Cardiac muscle cell (in vitro differentiated cells and primary cell): ENCODE data around the gene MVP. TPM values are rescaled to one million over a fixed set of nuclear protein-coding genes. Genes with fewer than 3 reads are reported as not detected.

Experiments
- DNase-seq, 2 donors: peaks; one replicate each; pipeline versions ENCODE4 v3.0.0 to v3.0.0-alpha.2; 2010 to 2017; ENCODE audit warnings: low read depth in 1 of 2, low spot score in 1 of 2
- H3K27ac ChIP-seq: fragments of 200-600 bp; sonication (generic); 2 replicates; pipeline ENCODE4 v1.5.1; 2016
- H3K27me3 ChIP-seq: fragments of 200-600 bp; sonication (generic); 2 replicates; pipeline ENCODE4 v1.6.0; 2016; ENCODE audit warnings: control low read depth
- H3K36me3 ChIP-seq: fragments of 200-600 bp; sonication (generic); 2 replicates; pipeline ENCODE4 v1.5.1; 2016; ENCODE audit warnings: control low read depth
- H3K4me1 ChIP-seq: fragments of 200-600 bp; sonication (generic); 2 replicates; pipeline ENCODE4 v1.8.1; 2017; ENCODE audit warnings: low read depth, mild to moderate bottlenecking, mixed run types
- H3K4me3 ChIP-seq: fragments of 200-600 bp; sonication (generic); 2 replicates; pipeline ENCODE4 v1.5.1; 2016; ENCODE audit warnings: mild to moderate bottlenecking
- H3K9me3 ChIP-seq: fragments of 200-600 bp; sonication (generic); 2 replicates; pipeline ENCODE4 v1.5.1; 2017; ENCODE audit warnings: low read depth, mild to moderate bottlenecking, control low read depth
- polyA plus RNA-seq: library from polyadenylated mRNA; unstranded; fragments of >200 nt; fragmentation: Nextera tagmentation; extraction: Ambion mirVana; gene quantifications from 2 replicates; pipeline ENCODE4 v1.2.1, GENCODE V29; 2016
- total RNA-seq: library from RNA; depleted of rRNA; stranded (reverse); fragments of >200 nt; gene quantifications from 2 replicates; pipeline ENCODE4 v1.2.3, GENCODE V29; 2016
- TF ChIP-seq, protein P1 (sequence below): IDR thresholded peaks from 2 replicates; pipeline ENCODE4 v1.5.1; 2012; ENCODE audit warnings: low read depth, mild to moderate bottlenecking, low read length

Gene MVP
- total and polyA plus RNA-seq, 2 experiments from 2014 or later: 9.3 to 25.0 TPM

DNA sequence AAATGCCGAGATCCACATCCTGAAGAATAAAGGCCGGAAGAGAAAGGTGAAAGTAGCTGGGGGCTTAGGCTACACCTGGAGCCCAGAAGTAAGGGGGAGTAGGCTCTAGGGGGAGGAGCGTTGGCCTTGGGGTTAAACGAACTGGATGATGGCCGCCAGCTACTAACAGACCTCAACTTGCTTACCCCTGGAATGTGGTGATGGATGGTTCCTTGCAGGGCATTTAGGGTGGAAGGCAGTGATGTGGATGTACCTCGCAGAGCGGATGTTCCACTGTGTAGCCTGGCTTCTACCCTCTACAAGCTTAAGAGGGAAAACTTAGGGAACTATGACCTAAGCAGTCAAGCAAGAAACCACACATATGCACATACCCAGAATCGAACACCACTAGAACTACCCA is 16.2 kb upstream of the MVP start:
- Histone ChIP-seq H3K9me3 (no peaks in the 10 kb centered on the region), H3K4me1 (peaks cover 17% of the 10 kb centered on the region), H3K36me3 (peaks cover 28% of the 10 kb centered on the region), H3K27ac (peak overlapping the region; percentile 91), H3K4me3 (no peak overlapping the region), H3K27me3 (no peaks in the 10 kb centered on the region)
- DNase-seq: no peak
- TF ChIP-seq, protein P1, sequence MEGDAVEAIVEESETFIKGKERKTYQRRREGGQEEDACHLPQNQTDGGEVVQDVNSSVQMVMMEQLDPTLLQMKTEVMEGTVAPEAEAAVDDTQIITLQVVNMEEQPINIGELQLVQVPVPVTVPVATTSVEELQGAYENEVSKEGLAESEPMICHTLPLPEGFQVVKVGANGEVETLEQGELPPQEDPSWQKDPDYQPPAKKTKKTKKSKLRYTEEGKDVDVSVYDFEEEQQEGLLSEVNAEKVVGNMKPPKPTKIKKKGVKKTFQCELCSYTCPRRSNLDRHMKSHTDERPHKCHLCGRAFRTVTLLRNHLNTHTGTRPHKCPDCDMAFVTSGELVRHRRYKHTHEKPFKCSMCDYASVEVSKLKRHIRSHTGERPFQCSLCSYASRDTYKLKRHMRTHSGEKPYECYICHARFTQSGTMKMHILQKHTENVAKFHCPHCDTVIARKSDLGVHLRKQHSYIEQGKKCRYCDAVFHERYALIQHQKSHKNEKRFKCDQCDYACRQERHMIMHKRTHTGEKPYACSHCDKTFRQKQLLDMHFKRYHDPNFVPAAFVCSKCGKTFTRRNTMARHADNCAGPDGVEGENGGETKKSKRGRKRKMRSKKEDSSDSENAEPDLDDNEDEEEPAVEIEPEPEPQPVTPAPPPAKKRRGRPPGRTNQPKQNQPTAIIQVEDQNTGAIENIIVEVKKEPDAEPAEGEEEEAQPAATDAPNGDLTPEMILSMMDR: no peak

DNA sequence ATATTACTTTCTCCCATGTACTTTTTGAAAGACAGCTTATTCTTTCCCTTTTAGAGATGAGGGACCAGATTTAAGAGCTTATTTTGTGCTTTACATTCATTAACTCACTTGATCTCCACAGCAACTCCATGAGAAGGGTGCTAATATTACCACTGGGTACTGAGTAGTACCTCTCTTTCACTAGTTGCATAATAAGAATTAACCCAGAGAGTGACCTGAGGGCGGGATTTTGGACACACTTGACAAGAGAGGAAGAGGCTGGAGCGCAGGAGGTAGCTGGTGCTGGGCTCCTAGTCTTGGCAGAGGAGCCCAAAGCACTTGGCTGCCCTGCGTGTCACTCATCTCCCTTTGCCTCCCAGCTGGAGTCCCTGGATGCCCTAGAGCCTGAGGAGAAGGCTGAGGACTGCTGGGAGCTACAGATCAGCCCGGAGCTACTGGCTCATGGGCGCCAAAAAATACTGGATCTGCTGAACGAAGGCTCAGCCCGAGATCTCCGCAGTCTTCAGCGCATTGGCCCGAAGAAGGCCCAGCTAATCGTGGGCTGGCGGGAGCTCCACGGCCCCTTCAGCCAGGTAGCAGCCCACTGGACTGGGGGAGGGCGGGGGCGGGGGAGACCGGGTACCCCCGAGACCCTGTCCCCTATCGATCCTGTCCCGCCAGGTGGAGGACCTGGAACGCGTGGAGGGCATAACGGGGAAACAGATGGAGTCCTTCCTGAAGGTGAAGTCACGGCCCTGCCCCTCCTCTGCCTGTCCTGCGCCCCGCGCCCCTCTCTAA is 15.6 kb upstream of the MVP start:
- H3K36me3 ChIP-seq: peaks cover 26% of the 10 kb centered on the region
- peaks cover 17% of the 10 kb centered on the region for H3K4me1 ChIP-seq
- H3K4me3 ChIP-seq: peak overlapping the region; percentile 48
- H3K9me3 ChIP-seq: no peaks in the 10 kb centered on the region
- peak in 1 of 2 donors; percentile 60 for DNase-seq
- H3K27ac ChIP-seq: peak overlapping the region; percentile 91
- no peaks in the 10 kb centered on the region for H3K27me3 ChIP-seq
- TF ChIP-seq, protein P1: no peak

DNA sequence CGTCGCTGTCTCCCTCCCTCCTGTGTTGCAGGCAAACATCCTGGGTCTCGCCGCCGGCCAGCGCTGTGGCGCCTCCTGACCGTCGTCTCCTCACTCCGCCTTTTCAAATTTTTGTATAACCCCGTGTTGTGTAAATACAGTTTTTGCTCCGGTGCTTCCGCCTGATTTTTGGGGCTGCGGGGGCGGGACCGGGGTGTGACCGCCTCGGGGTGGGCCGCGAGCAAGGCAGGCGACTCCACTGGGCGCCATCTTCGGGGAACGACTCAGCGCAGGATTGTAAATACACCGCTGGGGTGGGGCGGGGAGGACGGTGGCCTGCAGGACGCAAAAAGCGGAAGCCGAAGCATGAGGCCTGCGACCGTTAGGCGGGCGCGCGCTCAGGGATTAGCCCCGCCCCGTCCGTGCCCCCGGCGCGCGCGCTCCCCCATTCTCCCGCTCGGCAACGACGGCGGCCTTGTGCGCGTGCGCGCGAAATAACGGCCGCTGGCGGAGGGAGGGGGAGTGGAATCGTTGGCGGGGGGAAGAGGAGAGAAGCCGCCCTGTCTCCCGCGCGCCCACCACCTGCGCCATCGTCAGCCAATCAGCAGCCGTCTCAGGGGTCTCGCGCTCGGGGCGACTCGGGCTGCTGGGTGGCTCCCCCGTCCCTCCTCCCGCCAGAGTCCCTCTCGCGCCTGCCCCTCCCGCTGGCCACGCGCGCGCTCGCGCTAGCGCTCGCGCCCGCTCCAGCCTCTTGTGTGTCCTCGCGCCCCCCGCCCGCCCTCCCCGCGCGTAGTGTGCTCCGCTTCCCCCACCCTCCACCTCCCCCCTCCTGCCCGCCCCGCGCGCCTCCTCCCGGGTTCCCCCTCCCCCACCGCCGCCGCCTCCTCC is 14.8 kb upstream of the MVP start:
- H3K9me3 ChIP-seq: no peaks in the 10 kb centered on the region
- H3K27me3 ChIP-seq: no peaks in the 10 kb centered on the region
- peaks cover 24% of the 10 kb centered on the region for H3K36me3 ChIP-seq
- H3K4me3 ChIP-seq: peak overlapping the region; percentile 48
- DNase-seq: peak; percentile 96 to 98
- TF ChIP-seq, protein P1: no peak
- H3K4me1 ChIP-seq: peaks cover 23% of the 10 kb centered on the region
- H3K27ac ChIP-seq: peak overlapping the region; percentile 91

DNA sequence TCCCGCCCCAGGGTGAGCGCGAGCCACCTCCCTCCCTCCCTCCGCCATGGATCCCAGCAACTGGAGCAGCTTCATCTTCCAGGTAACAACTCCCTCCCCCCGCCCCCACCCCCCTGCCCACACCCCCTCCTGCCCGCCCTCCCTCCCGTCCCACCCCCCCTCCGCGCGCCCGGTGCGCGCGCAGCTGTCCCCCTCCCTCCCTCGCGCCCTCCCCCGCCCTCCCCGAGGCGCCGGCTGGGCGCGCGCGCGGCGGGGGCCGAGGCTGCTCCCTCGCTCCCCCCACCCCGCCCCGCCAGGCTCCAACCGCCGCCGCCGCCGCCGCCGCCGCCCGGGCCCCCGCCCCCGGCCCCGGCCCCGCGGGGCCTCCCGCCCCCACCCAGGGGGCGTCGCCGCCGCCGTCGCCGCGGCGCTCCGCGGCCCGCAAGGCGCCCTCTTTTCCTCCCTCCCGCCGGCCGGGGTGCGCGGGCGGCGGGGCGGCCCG is 14.1 kb upstream of the MVP start, which contains the start of gene MAZ:
Gene MAZ (plus strand): TSS at position 431 of the 481 bp plus-strand sequence. CDS start 173 bp downstream, outside the sequence.
- TF ChIP-seq, protein P1: no peak

DNA sequence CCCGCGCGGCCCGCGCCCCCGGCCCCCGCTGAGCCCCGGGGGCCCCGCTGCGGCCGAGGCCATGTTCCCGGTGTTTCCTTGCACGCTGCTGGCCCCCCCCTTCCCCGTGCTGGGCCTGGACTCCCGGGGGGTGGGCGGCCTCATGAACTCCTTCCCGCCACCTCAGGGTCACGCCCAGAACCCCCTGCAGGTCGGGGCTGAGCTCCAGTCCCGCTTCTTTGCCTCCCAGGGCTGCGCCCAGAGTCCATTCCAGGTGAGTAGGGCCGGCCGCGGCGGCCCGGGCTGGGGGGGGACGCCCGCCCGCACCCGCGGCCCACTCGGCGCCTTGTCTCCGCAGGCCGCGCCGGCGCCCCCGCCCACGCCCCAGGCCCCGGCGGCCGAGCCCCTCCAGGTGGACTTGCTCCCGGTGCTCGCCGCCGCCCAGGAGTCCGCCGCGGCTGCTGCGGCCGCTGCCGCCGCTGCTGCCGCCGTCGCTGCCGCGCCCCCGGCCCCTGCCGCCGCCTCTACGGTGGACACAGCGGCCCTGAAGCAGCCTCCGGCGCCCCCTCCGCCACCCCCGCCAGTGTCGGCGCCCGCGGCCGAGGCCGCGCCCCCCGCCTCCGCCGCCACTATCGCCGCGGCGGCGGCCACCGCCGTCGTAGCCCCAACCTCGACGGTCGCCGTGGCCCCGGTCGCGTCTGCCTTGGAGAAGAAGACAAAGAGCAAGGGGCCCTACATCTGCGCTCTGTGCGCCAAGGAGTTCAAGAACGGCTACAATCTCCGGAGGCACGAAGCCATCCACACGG is 13.4 kb upstream of the MVP start:
- TF ChIP-seq, protein P1: no peak
- no peaks in the 10 kb centered on the region for H3K9me3 ChIP-seq
- H3K27me3 ChIP-seq: no peaks in the 10 kb centered on the region
- peaks cover 28% of the 10 kb centered on the region for H3K4me1 ChIP-seq
- peaks cover 12% of the 10 kb centered on the region for H3K36me3 ChIP-seq
- DNase-seq: peak; percentile 48 to 62
- peak overlapping the region; percentile 44 for H3K4me3 ChIP-seq
- H3K27ac ChIP-seq: peak overlapping the region; percentile 87

More for the DNA sequence above, 14.1 kb upstream of the MVP start, which contains the start of gene MAZ:
- Histone ChIP-seq H3K27me3 (no peaks in the 10 kb centered on the region), H3K27ac (peak within 1 kb of the TSS; percentile 91), H3K4me3 (peak within 1 kb of the TSS; percentile 48), H3K4me1 (peaks cover 28% of the 10 kb centered on the region), H3K9me3 (no peaks in the 10 kb centered on the region), H3K36me3 (peaks cover 18% of the 10 kb centered on the region)
- peak in 1 of 2 donors; percentile 96 for DNase-seq
